GM12878 (cell line): Measurements from ENCODE around the gene MSH4. TPM values are rescaled to one million over a fixed set of nuclear protein-coding genes. Genes with fewer than 3 reads are reported as not detected.

Source experiments
- polyA plus RNA-seq, 11 experiments: library from polyadenylated mRNA; depleted of rRNA in 4 of 11; unstranded in 6 of 11; stranded (reverse) in 5 of 11; fragments of >200 nt; fragmentation: Nextera tagmentation in 4 of 11; fragmentation: Illumina TruSeq in 1 of 11; extraction: Ambion mirVana in 4 of 11; extraction: Trizol in 1 of 11; gene quantifications; 1 replicate in 1 of 11; 2 replicates in 10 of 11; pipeline versions ENCODE4 v1.2.1 to v1.2.3, GENCODE V29; 2011 to 2016; ENCODE audit warnings: inconsistent platforms in 2 of 11, missing spikeins in 2 of 11, low read depth in 1 of 11
- small RNA-seq: library from RNA; depleted of rRNA; stranded (forward); fragments of <200 nt; gene quantifications from one replicate; pipeline ENCODE3, GENCODE V24; 2014
- total RNA-seq, 4 experiments: library from RNA; depleted of rRNA in 3 of 4; stranded (reverse); fragments of >200 nt in 3 of 4; fragmentation: Illumina TruSeq in 1 of 4; extraction: Trizol in 1 of 4; gene quantifications; 2 replicates each; pipeline versions ENCODE4 v1.2.1 to v1.2.3, GENCODE V29; 2013 to 2021

Gene MSH4
- total and polyA plus RNA-seq, 10 of the 15 experiments (the other 5 are each of a cell fraction or from before 2014, with no cell fraction given): 0.04 to 0.34 (median 0.09) TPM; not detected in 3

Small RNAs within 50 kb of the gene (small RNA-seq; reads per million reads assigned to genes)
- gene SNORD45A (not detected), gene SNORD45B (not detected), gene SNORD45C (not detected)

Other genes with a start within 250 kb of the MSH4 start
- 0.05 TPM in 1 of 2 replicates, not detected in the other for gene SLC44A5, start 185.8 kb upstream of the MSH4 start, total RNA-seq (2014; rRNA removed)
- gene SLC44A5, start 185.8 kb upstream of the MSH4 start, total RNA-seq (2014; rRNA removed; fragmentation: Illumina TruSeq; extraction: Trizol): 0.04 TPM in 1 of 2 replicates, not detected in the other
- gene SLC44A5, start 185.8 kb upstream of the MSH4 start, total RNA-seq (2021): not detected in 2 replicates
- 1.3 and 2.2 TPM in 2 replicates for gene SLC44A5, start 185.8 kb upstream of the MSH4 start, polyA plus RNA-seq (2011; rRNA removed)
- gene SLC44A5, start 185.8 kb upstream of the MSH4 start, polyA plus RNA-seq (2014; fragmentation: Illumina TruSeq; extraction: Trizol): 0.03 TPM in 1 of 2 replicates, not detected in the other
- not detected for gene SLC44A5, start 185.8 kb upstream of the MSH4 start, polyA plus RNA-seq (2014; fragmentation: Nextera tagmentation; extraction: Ambion mirVana)
- gene SLC44A5, start 185.8 kb upstream of the MSH4 start, polyA plus RNA-seq (2014; rRNA removed): 0.03 TPM in 1 of 2 replicates, not detected in the other
- not detected for gene SLC44A5, start 185.8 kb upstream of the MSH4 start, polyA plus RNA-seq (2016; fragmentation: Nextera tagmentation; extraction: Ambion mirVana)
- 119 and 156 TPM in 2 replicates for gene ACADM, start 72.2 kb upstream of the MSH4 start, total RNA-seq (2014; rRNA removed)
- gene ACADM, start 72.2 kb upstream of the MSH4 start, total RNA-seq (2014; rRNA removed; fragmentation: Illumina TruSeq; extraction: Trizol): 220 and 228 TPM in 2 replicates
- gene ACADM, start 72.2 kb upstream of the MSH4 start, total RNA-seq (2021): 119 and 121 TPM in 2 replicates
- 175 and 322 TPM in 2 replicates for gene ACADM, start 72.2 kb upstream of the MSH4 start, polyA plus RNA-seq (2011; rRNA removed)
- 228 and 336 TPM in 2 replicates for gene ACADM, start 72.2 kb upstream of the MSH4 start, polyA plus RNA-seq (2014; fragmentation: Illumina TruSeq; extraction: Trizol)
- gene ACADM, start 72.2 kb upstream of the MSH4 start, polyA plus RNA-seq (2014; fragmentation: Nextera tagmentation; extraction: Ambion mirVana): 100 to 1,000 TPM; 178 to 191 TPM
- 161 and 218 TPM in 2 replicates for gene ACADM, start 72.2 kb upstream of the MSH4 start, polyA plus RNA-seq (2014; rRNA removed)
- gene ACADM, start 72.2 kb upstream of the MSH4 start, polyA plus RNA-seq (2016; fragmentation: Nextera tagmentation; extraction: Ambion mirVana): 100 to 1,000 TPM; 224 to 245 TPM
- gene RABGGTB, start 10.6 kb upstream of the MSH4 start, total RNA-seq (2014; rRNA removed): 162 and 211 TPM in 2 replicates
- gene RABGGTB, start 10.6 kb upstream of the MSH4 start, total RNA-seq (2014; rRNA removed; fragmentation: Illumina TruSeq; extraction: Trizol): 213 and 221 TPM in 2 replicates
- gene RABGGTB, start 10.6 kb upstream of the MSH4 start, total RNA-seq (2021): 128 and 147 TPM in 2 replicates
- gene RABGGTB, start 10.6 kb upstream of the MSH4 start, polyA plus RNA-seq (2011; rRNA removed): 190 and 284 TPM in 2 replicates
- gene RABGGTB, start 10.6 kb upstream of the MSH4 start, polyA plus RNA-seq (2014; fragmentation: Illumina TruSeq; extraction: Trizol): 170 and 198 TPM in 2 replicates
- gene RABGGTB, start 10.6 kb upstream of the MSH4 start, polyA plus RNA-seq (2014; fragmentation: Nextera tagmentation; extraction: Ambion mirVana): 100 to 1,000 TPM; 135 to 153 TPM
- gene RABGGTB, start 10.6 kb upstream of the MSH4 start, polyA plus RNA-seq (2014; rRNA removed): 156 and 182 TPM in 2 replicates
- 10 to 100 TPM; 50.5 to 56.1 TPM for gene RABGGTB, start 10.6 kb upstream of the MSH4 start, polyA plus RNA-seq (2016; fragmentation: Nextera tagmentation; extraction: Ambion mirVana)
- not detected in 2 replicates for gene ASB17, start 135.5 kb downstream of the MSH4 start, total RNA-seq (2014; rRNA removed)
- not detected in 2 replicates for gene ASB17, start 135.5 kb downstream of the MSH4 start, total RNA-seq (2014; rRNA removed; fragmentation: Illumina TruSeq; extraction: Trizol)
- not detected in 2 replicates for gene ASB17, start 135.5 kb downstream of the MSH4 start, total RNA-seq (2021)
- gene ASB17, start 135.5 kb downstream of the MSH4 start, polyA plus RNA-seq (2011; rRNA removed): not detected in 2 replicates
- not detected in 2 replicates for gene ASB17, start 135.5 kb downstream of the MSH4 start, polyA plus RNA-seq (2014; fragmentation: Illumina TruSeq; extraction: Trizol)
- gene ASB17, start 135.5 kb downstream of the MSH4 start, polyA plus RNA-seq (2014; fragmentation: Nextera tagmentation; extraction: Ambion mirVana): under 1 TPM in 1 of 2 experiments, not detected in 1; 0.05 TPM
- gene ASB17, start 135.5 kb downstream of the MSH4 start, polyA plus RNA-seq (2014; rRNA removed): not detected in 2 replicates
- not detected for gene ASB17, start 135.5 kb downstream of the MSH4 start, polyA plus RNA-seq (2016; fragmentation: Nextera tagmentation; extraction: Ambion mirVana)